COLO668 (cell line): ENCODE data around the gene PKDCC.
A peak's percentile ranks its signal among the peaks of the same experiment; 100 is the strongest.

Experiments used
- DNase-seq: peaks from one replicate; lab custom pipeline; 2025; ENCODE audit not compliant: unreplicated experiment; lab: John Stamatoyannopoulos, UW

PKDCC gene

GRCh38 chr2:42047488-42048298, at the start of gene PKDCC:
Gene PKDCC (plus strand): TSS chr2:42048021. CDS start chr2:42048200, 179 bp downstream.
- peak; percentile 56 for DNase-seq

- no peak for DNase-seq
Observed at GRCh38 chr2:41998186-41999127, 49.4 kb upstream of the PKDCC start.

GRCh38 chr2:41999128-41999480, 48.7 kb upstream of the PKDCC start:
- DNase-seq = no peak

GRCh38 chr2:41999592-42000281, 48.1 kb upstream of the PKDCC start:
- DNase-seq = no peak

- DNase-seq = no peak
Observed at GRCh38 chr2:42001711-42002201, 46.1 kb upstream of the PKDCC start.

GRCh38 chr2:42007551-42007950, 40.3 kb upstream of the PKDCC start:
- DNase-seq = no peak

GRCh38 chr2:42008241-42008921, 39.4 kb upstream of the PKDCC start:
- no peak for DNase-seq

- no peak for DNase-seq
Observed at GRCh38 chr2:42009657-42010580, 37.9 kb upstream of the PKDCC start.

- DNase-seq = no peak
Observed at GRCh38 chr2:42010743-42011298, 37.0 kb upstream of the PKDCC start.

GRCh38 chr2:42012137-42012536, 35.7 kb upstream of the PKDCC start:
- no peak for DNase-seq

- DNase-seq = no peak
Observed at GRCh38 chr2:42012651-42013050, 35.2 kb upstream of the PKDCC start.

GRCh38 chr2:42013409-42013808, 34.4 kb upstream of the PKDCC start:
- DNase-seq = no peak

GRCh38 chr2:42021464-42021863, 26.4 kb upstream of the PKDCC start:
- no peak for DNase-seq

- no peak for DNase-seq
Observed at GRCh38 chr2:42025151-42025582, 22.7 kb upstream of the PKDCC start.

GRCh38 chr2:42026272-42026671, 21.5 kb upstream of the PKDCC start:
- DNase-seq = no peak

- DNase-seq = no peak
Observed at GRCh38 chr2:42028571-42029148, 19.2 kb upstream of the PKDCC start.

GRCh38 chr2:42029171-42029570, 18.6 kb upstream of the PKDCC start:
- no peak for DNase-seq

- DNase-seq = no peak
Observed at GRCh38 chr2:42029639-42030199, 18.1 kb upstream of the PKDCC start.
